Breast epithelium (tissue), 4 donors: ENCODE results near the gene PRKN. TPM values are rescaled to one million over a fixed set of nuclear protein-coding genes. Genes with fewer than 3 reads are reported as not detected.

Experiments
- DNase-seq, 2 donors: peaks; one replicate each; pipeline ENCODE4 v3.0.0-alpha.2; 2019; ENCODE audit warnings: low spot score in 2 of 2
- H3K27ac ChIP-seq, 2 donors: fragments of 200-600 bp; sonication (generic) in 1 of 2; one replicate each; pipeline ENCODE4 v1.5.1; 2016 to 2019; ENCODE audit warnings: mild to moderate bottlenecking in 1 of 2
- H3K27me3 ChIP-seq, 2 donors: fragments of 200-600 bp; sonication (generic) in 1 of 2; one replicate each; pipeline versions ENCODE4 v1.5.1 to v1.6.0; 2017 to 2019; ENCODE audit warnings: control low read depth in 1 of 2, mild to moderate bottlenecking in 1 of 2
- H3K36me3 ChIP-seq: fragments of 200-600 bp; one replicate; pipeline ENCODE4 v1.5.1; 2019
- H3K4me1 ChIP-seq, 2 donors: fragments of 200-600 bp; sonication (generic); one replicate each; pipeline ENCODE4 v1.5.1; 2016 to 2019; ENCODE audit warnings: control low read depth in 1 of 2
- H3K4me3 ChIP-seq, 3 donors: fragments of 200-600 bp; sonication (generic); 1 replicate in 2 of 3; 2 replicates in 1 of 3; pipeline ENCODE4 v1.5.1; 2016 to 2019; ENCODE audit warnings: mild to moderate bottlenecking in 3 of 3, moderate library complexity in 2 of 3
- H3K9me3 ChIP-seq, 2 donors: fragments of 200-600 bp; sonication (generic) in 1 of 2; one replicate each; pipeline ENCODE4 v1.5.1; 2016 to 2019; ENCODE audit warnings: control low read depth in 1 of 2
- POLR2A ChIP-seq: fragments of 450-650 bp; IDR thresholded peaks from one replicate; pipeline ENCODE4 v1.6.1; 2016; ENCODE audit warnings: antibody characterized with exemption, mild to moderate bottlenecking, moderate library complexity
- POLR2AphosphoS5 ChIP-seq, 3 donors: sonication (generic); formaldehyde crosslinking; IDR thresholded peaks; one replicate each; pipeline ENCODE4 v1.6.1; 2017; ENCODE audit warnings: antibody characterized with exemption in 3 of 3
- intact Hi-C: fragments of 100-400 bp; cut with DNase I; formaldehyde crosslinking; loops from one replicate; pipeline ENCODE4 v1.15.1; 2023; ENCODE audit warnings: low total_unique reads
- total RNA-seq, 3 donors: library from RNA; depleted of rRNA; stranded (reverse); fragments of >200 nt; gene quantifications; one replicate each; pipeline ENCODE4 v1.1.0, GENCODE V29; 2016
- TF ChIP-seq, protein P1 (sequence below), 3 donors: fragments of 450-650 bp; IDR thresholded peaks; one replicate each; pipeline ENCODE4 v1.5.1; 2016 to 2017; ENCODE audit warnings: antibody characterized with exemption in 3 of 3, mild to moderate bottlenecking in 3 of 3, moderate library complexity in 3 of 3

Gene PRKN
- total RNA-seq, 3 donors from 2014 or later = 7.2 to 19.0 (median 11.2) TPM

- H3K36me3 ChIP-seq = no peaks in the 10 kb centered on the region
- no peaks in the 10 kb centered on the region for H3K4me1 ChIP-seq
- TF ChIP-seq POLR2AphosphoS5 (IDR thresholded peaks at IDR 0.05) (no peak), POLR2A (no peak)
- TF ChIP-seq, protein P1, sequence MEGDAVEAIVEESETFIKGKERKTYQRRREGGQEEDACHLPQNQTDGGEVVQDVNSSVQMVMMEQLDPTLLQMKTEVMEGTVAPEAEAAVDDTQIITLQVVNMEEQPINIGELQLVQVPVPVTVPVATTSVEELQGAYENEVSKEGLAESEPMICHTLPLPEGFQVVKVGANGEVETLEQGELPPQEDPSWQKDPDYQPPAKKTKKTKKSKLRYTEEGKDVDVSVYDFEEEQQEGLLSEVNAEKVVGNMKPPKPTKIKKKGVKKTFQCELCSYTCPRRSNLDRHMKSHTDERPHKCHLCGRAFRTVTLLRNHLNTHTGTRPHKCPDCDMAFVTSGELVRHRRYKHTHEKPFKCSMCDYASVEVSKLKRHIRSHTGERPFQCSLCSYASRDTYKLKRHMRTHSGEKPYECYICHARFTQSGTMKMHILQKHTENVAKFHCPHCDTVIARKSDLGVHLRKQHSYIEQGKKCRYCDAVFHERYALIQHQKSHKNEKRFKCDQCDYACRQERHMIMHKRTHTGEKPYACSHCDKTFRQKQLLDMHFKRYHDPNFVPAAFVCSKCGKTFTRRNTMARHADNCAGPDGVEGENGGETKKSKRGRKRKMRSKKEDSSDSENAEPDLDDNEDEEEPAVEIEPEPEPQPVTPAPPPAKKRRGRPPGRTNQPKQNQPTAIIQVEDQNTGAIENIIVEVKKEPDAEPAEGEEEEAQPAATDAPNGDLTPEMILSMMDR (IDR thresholded peaks at IDR 0.05) = no peak
- no peak overlapping the region for H3K4me3 ChIP-seq
- no peak overlapping the region for H3K27ac ChIP-seq
- H3K27me3 ChIP-seq = no peaks in the 10 kb centered on the region
- intact Hi-C loops = no loop called here
- no peak for DNase-seq
- H3K9me3 ChIP-seq = no peaks in the 10 kb centered on the region
These were observed 180.7 kb downstream of the PRKN start for GRCh38 chr6:162546905-162547304.

GRCh38 chr6:162543221-162543620 lies 184.3 kb downstream of the PRKN start:
- no peaks in the 10 kb centered on the region for H3K36me3 ChIP-seq
- TF ChIP-seq POLR2A (no peak), POLR2AphosphoS5 (IDR thresholded peaks at IDR 0.05) (no peak)
- TF ChIP-seq, protein P1 (IDR thresholded peaks at IDR 0.05) = no peak
- DNase-seq = no peak
- no peak overlapping the region for H3K27ac ChIP-seq
- H3K4me3 ChIP-seq = no peak overlapping the region
- H3K27me3 ChIP-seq = no peaks in the 10 kb centered on the region
- intact Hi-C loops = no loop called here
- H3K4me1 ChIP-seq = no peaks in the 10 kb centered on the region
- no peaks in the 10 kb centered on the region for H3K9me3 ChIP-seq

DNA sequence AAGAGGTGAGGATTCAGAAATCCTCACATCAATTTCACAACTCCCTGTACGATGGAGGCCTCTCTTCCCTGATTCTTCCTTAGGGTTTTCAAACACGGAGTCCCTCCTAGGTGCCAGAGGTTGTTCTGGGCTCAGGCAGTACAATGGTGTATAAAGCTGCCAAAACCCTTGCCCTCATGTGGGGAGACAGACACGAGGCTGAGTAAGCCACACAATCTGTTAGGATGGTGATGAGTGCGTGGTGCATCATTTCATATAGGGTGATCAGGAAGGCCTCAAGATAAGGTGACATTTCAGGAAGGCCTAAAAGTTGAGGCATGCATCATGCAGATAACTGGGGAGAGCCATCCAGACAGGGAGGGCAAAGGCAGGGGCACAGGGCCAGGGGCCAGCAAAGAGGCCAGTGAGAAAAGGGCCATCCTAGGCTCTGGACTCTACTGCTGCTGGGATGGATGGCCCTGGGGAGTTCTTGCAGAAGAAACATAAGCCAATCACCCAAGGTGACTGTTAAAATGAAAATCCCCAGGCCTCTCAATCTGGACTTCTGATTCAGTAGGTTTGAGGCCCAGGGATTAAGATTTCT lies 186.5 kb downstream of the PRKN start:
- intact Hi-C loops = no loop called here
- no peaks in the 10 kb centered on the region for H3K9me3 ChIP-seq
- no peak overlapping the region for H3K4me3 ChIP-seq
- H3K27ac ChIP-seq = no peak overlapping the region
- no peak for DNase-seq
- TF ChIP-seq POLR2AphosphoS5 (IDR thresholded peaks at IDR 0.05) (no peak), POLR2A (no peak)
- TF ChIP-seq, protein P1 (IDR thresholded peaks at IDR 0.05) = no peak
- H3K27me3 ChIP-seq = no peaks in the 10 kb centered on the region
- H3K36me3 ChIP-seq = no peaks in the 10 kb centered on the region
- no peaks in the 10 kb centered on the region for H3K4me1 ChIP-seq

DNA sequence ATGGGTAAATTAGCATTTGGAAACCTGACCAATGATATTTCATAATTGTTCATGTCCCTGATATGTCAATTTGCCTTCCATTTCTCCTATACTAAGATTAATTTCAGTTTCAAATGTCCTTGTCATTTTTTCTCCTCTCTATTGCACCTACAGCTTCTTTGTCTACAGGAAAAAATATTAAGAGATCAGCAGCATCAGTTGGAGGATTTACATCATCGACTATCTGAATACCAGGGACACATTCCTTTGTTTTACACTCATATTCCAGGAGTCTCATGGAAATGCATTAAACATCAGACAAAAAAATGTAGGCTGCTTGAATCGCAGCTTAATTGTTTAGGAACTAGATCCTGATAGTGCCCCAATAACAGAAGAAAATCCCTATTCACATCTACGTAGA lies 188.2 kb downstream of the PRKN start:
- intact Hi-C loops = no loop called here
- H3K9me3 ChIP-seq = no peaks in the 10 kb centered on the region
- no peak for DNase-seq
- no peak overlapping the region for H3K4me3 ChIP-seq
- no peak overlapping the region for H3K27ac ChIP-seq
- H3K4me1 ChIP-seq = no peaks in the 10 kb centered on the region
- TF ChIP-seq POLR2A = no peak
- TF ChIP-seq POLR2AphosphoS5 (IDR thresholded peaks at IDR 0.05) = no peak
- TF ChIP-seq, protein P1 (IDR thresholded peaks at IDR 0.05) = no peak
- no peaks in the 10 kb centered on the region for H3K36me3 ChIP-seq
- H3K27me3 ChIP-seq = no peaks in the 10 kb centered on the region

DNA sequence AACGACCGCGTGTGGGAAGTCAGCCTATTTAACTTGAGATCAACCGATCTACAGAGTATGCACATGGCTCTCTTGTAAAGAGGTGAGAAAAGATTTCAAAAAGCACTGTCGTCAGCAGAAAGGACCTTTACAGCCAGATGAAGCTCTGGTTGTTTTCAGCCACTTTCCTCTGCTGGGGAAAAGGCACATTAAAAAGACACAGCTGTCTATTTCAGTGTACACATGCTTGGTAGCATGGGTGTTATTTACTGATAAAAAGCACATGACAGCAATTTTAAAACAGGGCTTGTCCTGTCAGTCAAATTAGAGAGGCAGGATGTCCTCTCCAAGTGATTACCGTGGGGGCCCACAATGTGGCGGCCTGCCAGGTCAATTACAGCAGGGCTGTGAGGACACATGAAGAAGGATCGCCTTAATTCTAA lies 188.9 kb downstream of the PRKN start:
- Histone ChIP-seq H3K4me3 (no peak overlapping the region), H3K4me1 (no peaks in the 10 kb centered on the region), H3K9me3 (no peaks in the 10 kb centered on the region), H3K27ac (no peak overlapping the region), H3K36me3 (no peaks in the 10 kb centered on the region), H3K27me3 (no peaks in the 10 kb centered on the region)
- intact Hi-C loops = no loop called here
- no peak for DNase-seq
- TF ChIP-seq, protein P1 (IDR thresholded peaks at IDR 0.05) = no peak
- no peak for TF ChIP-seq POLR2A
- no peak for TF ChIP-seq POLR2AphosphoS5 (IDR thresholded peaks at IDR 0.05)
